ENCODE measurements around the gene ABLIM3. TPM values are rescaled to one million over a fixed set of nuclear protein-coding genes. Genes with fewer than 3 reads are reported as not detected.

ABLIM3 gene
- total and polyA plus RNA-seq, 2 of the 8 experiments (the other 6 are each of a cell fraction or from before 2014, with no cell fraction given), result 0.36 to 0.56 TPM

DNA sequence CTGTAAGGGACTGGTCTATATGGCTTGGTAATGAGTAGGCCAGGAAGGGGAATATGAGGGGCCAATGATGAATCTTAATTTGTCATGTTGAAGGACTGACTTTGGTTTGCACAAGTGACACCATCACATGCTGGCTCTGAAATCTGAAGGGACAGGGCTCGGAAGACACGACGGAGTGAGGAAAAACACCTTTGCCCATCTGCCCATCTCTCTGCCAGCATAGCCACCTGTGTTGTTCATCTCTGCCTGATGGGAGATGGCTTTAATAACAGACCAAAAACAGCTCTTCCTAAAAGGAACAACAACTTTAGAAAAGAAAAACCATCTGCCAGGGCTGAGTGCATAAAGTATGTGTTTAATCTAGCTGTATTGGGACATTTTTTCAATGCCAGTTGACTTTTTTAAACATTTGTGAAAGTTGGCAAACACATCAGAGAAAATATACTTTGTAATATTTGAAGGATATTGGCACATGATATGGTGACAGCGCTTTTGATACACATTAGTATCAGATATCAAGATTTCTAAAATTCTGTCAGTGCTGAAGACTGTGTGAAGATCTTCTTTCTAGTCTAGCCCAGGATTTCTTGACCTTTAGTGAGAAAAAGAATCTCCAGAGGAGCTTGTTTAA lies 27.1 kb downstream of the ABLIM3 start:
- H2BK5ac ChIP-seq (ENCODE audit: low read depth, low read length), result no peak overlapping the region
- no peak overlapping the region for H3K4me3 ChIP-seq (ENCODE audit: extremely low read depth in 1 of 4, insufficient read depth in 2 of 4, low read depth in 3 of 4, low read length in 4 of 4)
- H3K27me3 ChIP-seq (replicated peaks in 1 of 4; ENCODE audit: control insufficient read depth in 3 of 4, extremely low read depth in 1 of 4, insufficient read depth in 3 of 4, low read length in 3 of 4), result peaks cover 0 to 1% (median 0%) of the 10 kb centered on the region in 4 experiments; a peak in 1 of 7 replicates
- H3K27ac ChIP-seq (ENCODE audit: low read depth, low read length), result no peak overlapping the region
- H2AFZ ChIP-seq (ENCODE audit: low read length), result no peak overlapping the region
- no peak overlapping the region for H3K4me2 ChIP-seq (ENCODE audit: insufficient read depth in 1 of 2, low read depth in 2 of 2, low read length in 2 of 2)
- no peaks in the 10 kb centered on the region for H3K79me2 ChIP-seq (ENCODE audit: control insufficient read depth in 1 of 2, insufficient read depth in 2 of 2, low read length in 2 of 2)
- FAIRE-seq, result no peak
- WGBS, 2 experiments (ENCODE audit: extremely low coverage in 1 of 2, insufficient coverage in 1 of 2, insufficient read length in 1 of 2, insufficient replicate concordance in 2 of 2, low coverage in 1 of 2, low lambda C conversion rate in 2 of 2, missing lambda C conversion rate in 1 of 2), result 93% methylated on average over 4 of the region's 4 CpGs; no CpG with 5 or more reads in 1 of the 2 experiments
- H3K18ac ChIP-seq (ENCODE audit: extremely low read depth, low read length), result no peak overlapping the region
- no peak overlapping the region for H4K8ac ChIP-seq (ENCODE audit: extremely low read depth, insufficient read depth, low read length)
- no peaks in the 10 kb centered on the region for H3K23me2 ChIP-seq (ENCODE audit: low read depth, low read length)
- ChIA-PET CTCF (ENCODE audit: partially characterized antibody) (interaction anchor here (0.8 to 1.3 kb wide), 4 partner anchors 15 to 78 kb away, joined by 3 to 4 read pairs (median 3); no protein-coding TSS in a partner anchor), POLR2A (ENCODE audit: partially characterized antibody) (no interaction called here)
- H3K4me1 ChIP-seq (replicated peaks in 1 of 4; ENCODE audit: control insufficient read depth in 3 of 4, insufficient read depth in 4 of 4, low read length in 3 of 4), result no peaks in the 10 kb centered on the region
- no peak overlapping the region for H3K56ac ChIP-seq (replicated peaks; ENCODE audit: insufficient read length, low read depth, low read length)
- no peak overlapping the region for H4K91ac ChIP-seq (replicated peaks; ENCODE audit: insufficient read length, low read length)
- TF ChIP-seq KDM1A (IDR thresholded peaks at IDR 0.05; ENCODE audit: borderline replicate concordance, low read length) (no peak), SUZ12 (IDR thresholded peaks at IDR 0.05; ENCODE audit: low read length) (no peak)
- H3K9ac ChIP-seq (replicated peaks in 1 of 4; ENCODE audit: extremely low read depth in 1 of 4, low read depth in 3 of 4, low read length in 3 of 4), result no peak overlapping the region
- H3K4ac ChIP-seq (replicated peaks; ENCODE audit: insufficient read length, low read depth, low read length), result no peak overlapping the region
- H3K79me1 ChIP-seq (ENCODE audit: low read depth, low read length), result no peaks in the 10 kb centered on the region
- no peak overlapping the region for H2BK20ac ChIP-seq (ENCODE audit: low read length)
- no peak overlapping the region for H3K23ac ChIP-seq (ENCODE audit: insufficient read length)
- H2BK120ac ChIP-seq (replicated peaks; ENCODE audit: low read depth, low read length), result no peak overlapping the region
- no peak overlapping the region for H4K5ac ChIP-seq (ENCODE audit: insufficient read length, low read depth, low read length)
- H2BK15ac ChIP-seq (ENCODE audit: low read length), result no peak overlapping the region
- H3K9me3 ChIP-seq (ENCODE audit: insufficient read depth in 2 of 2, low read depth in 1 of 2, low read length in 1 of 2), result no peaks in the 10 kb centered on the region
- no peaks in the 10 kb centered on the region for H3K36me3 ChIP-seq (ENCODE audit: control insufficient read depth in 2 of 4, insufficient read depth in 4 of 4, low read length in 3 of 4)
- no peak for DNase-seq (ENCODE audit: low read depth in 1 of 2, low spot score in 2 of 2)
- no peaks in the 10 kb centered on the region for H4K20me1 ChIP-seq (replicated peaks in 1 of 2; ENCODE audit: control insufficient read depth in 1 of 2, insufficient read depth in 2 of 2, low read length in 2 of 2)
- no peak overlapping the region for H2BK12ac ChIP-seq (ENCODE audit: low read depth, low read length)
- no peak overlapping the region for H3K14ac ChIP-seq (ENCODE audit: insufficient read length)
- H2AK5ac ChIP-seq (ENCODE audit: low read depth, low read length), result no peak overlapping the region
